A673 (cell line): Measurements from ENCODE around the gene SLC26A4. TPM values are rescaled to one million over a fixed set of nuclear protein-coding genes. Genes with fewer than 3 reads are reported as not detected.

ENCODE experiments used
- BruUV-seq: library from RNA; stranded (reverse); fragments of 400-500 nt; replicated peaks from 2 replicates; lab custom pipeline; 2021; lab: Mats Ljungman, UMichigan
- CTCF ChIA-PET: fragments of 300-600 bp; sonication (Branson Sonifier 250); formaldehyde crosslinking; loops from one replicate; lab custom pipeline; 2022; ENCODE audit warnings: antibody characterized with exemption; lab: Charles Lee
- POLR2A ChIA-PET: fragments of 300-600 bp; sonication (Branson Sonifier 250); formaldehyde crosslinking; loops from one replicate; lab custom pipeline; 2022; ENCODE audit warnings: antibody characterized with exemption; ENCODE audit not compliant: low non-redundant PET; lab: Charles Lee
- DNase-seq: peaks from one replicate; pipeline ENCODE4 v3.0.0-alpha.2; 2015; ENCODE audit warnings: low spot score
- H3K27ac ChIP-seq: fragments of 200-600 bp; sonication (generic); 2 replicates; pipeline ENCODE4 v1.5.1; 2016; ENCODE audit warnings: mixed run types, low read depth, mild to moderate bottlenecking, mixed read lengths, antibody characterized with exemption, low read length; ENCODE audit not compliant: poor library complexity, severe bottlenecking
- H3K27me3 ChIP-seq: fragments of 200-600 bp; sonication (generic); replicated peaks from 2 replicates; pipeline ENCODE4 v1.6.1; 2017; ENCODE audit warnings: mixed run types, low read depth, mild to moderate bottlenecking, mixed read lengths, antibody characterized with exemption, low read length; ENCODE audit not compliant: insufficient read depth, poor library complexity
- H3K36me3 ChIP-seq: fragments of 200-600 bp; sonication (generic); 2 replicates; pipeline ENCODE4 v1.6.1; 2016; ENCODE audit warnings: mixed run types, mild to moderate bottlenecking, mixed read lengths, antibody characterized with exemption, low read length; ENCODE audit not compliant: insufficient read depth, poor library complexity, severe bottlenecking
- H3K4me1 ChIP-seq: fragments of 200-600 bp; sonication (generic); 2 replicates; pipeline ENCODE4 v1.6.1; 2017; ENCODE audit warnings: mixed run types, mild to moderate bottlenecking, mixed read lengths, antibody characterized with exemption, low read length; ENCODE audit not compliant: insufficient read depth, poor library complexity, severe bottlenecking
- H3K4me3 ChIP-seq: fragments of 200-600 bp; sonication (generic); 2 replicates; pipeline ENCODE4 v1.5.1; 2016; ENCODE audit warnings: low read depth, mixed run types, mild to moderate bottlenecking, mixed read lengths, low read length; ENCODE audit not compliant: poor library complexity, severe bottlenecking
- H3K9me3 ChIP-seq: fragments of 200-600 bp; sonication (generic); 2 replicates; pipeline ENCODE4 v1.6.1; 2016; ENCODE audit warnings: mixed run types, low read depth, mild to moderate bottlenecking, mixed read lengths, antibody characterized with exemption, low read length; ENCODE audit not compliant: poor library complexity, severe bottlenecking
- EZH2 ChIP-seq: fragments of 200-600 bp; sonication (generic); IDR thresholded peaks from 2 replicates; pipeline ENCODE4 v1.6.1; 2017; ENCODE audit warnings: borderline replicate concordance, low read depth, mild to moderate bottlenecking, mixed read lengths, antibody characterized with exemption, low read length; ENCODE audit not compliant: poor library complexity, severe bottlenecking
- intact Hi-C: fragments of 100-400 bp; cut with micrococcal nuclease; formaldehyde crosslinking; loops from one replicate; pipeline ENCODE4 v1.10.0; 2022; ENCODE audit not compliant: unreplicated experiment
- total RNA-seq: library from RNA; stranded (reverse); gene quantifications from 2 replicates; pipeline ENCODE4 v1.2.3, GENCODE V29; 2021
- TF ChIP-seq, protein P1 (sequence below): fragments of 300-800, 200-600 bp; sonication (generic); conservative IDR thresholded peaks from 2 replicates; pipeline ENCODE4 v1.5.1; 2017; ENCODE audit warnings: low read depth, mild to moderate bottlenecking, antibody characterized with exemption, low read length, moderate library complexity, mixed read lengths

The SLC26A4 gene
- total RNA-seq, 1 experiment from 2014 or later = not detected

- no peak overlapping the region for H3K4me3 ChIP-seq
- H3K4me1 ChIP-seq = no peaks in the 10 kb centered on the region
- BruUV-seq = no TSS peak
- TF ChIP-seq, protein P1, sequence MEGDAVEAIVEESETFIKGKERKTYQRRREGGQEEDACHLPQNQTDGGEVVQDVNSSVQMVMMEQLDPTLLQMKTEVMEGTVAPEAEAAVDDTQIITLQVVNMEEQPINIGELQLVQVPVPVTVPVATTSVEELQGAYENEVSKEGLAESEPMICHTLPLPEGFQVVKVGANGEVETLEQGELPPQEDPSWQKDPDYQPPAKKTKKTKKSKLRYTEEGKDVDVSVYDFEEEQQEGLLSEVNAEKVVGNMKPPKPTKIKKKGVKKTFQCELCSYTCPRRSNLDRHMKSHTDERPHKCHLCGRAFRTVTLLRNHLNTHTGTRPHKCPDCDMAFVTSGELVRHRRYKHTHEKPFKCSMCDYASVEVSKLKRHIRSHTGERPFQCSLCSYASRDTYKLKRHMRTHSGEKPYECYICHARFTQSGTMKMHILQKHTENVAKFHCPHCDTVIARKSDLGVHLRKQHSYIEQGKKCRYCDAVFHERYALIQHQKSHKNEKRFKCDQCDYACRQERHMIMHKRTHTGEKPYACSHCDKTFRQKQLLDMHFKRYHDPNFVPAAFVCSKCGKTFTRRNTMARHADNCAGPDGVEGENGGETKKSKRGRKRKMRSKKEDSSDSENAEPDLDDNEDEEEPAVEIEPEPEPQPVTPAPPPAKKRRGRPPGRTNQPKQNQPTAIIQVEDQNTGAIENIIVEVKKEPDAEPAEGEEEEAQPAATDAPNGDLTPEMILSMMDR = peak; percentile 80
- no peak for TF ChIP-seq EZH2
- ChIA-PET CTCF (interaction anchor here (1.6 kb wide), 1 partner anchor 262 kb away, joined by 4 read pairs; no protein-coding TSS in a partner anchor), POLR2A (no interaction called here)
- peak; percentile 59 for DNase-seq
- no peaks in the 10 kb centered on the region for H3K36me3 ChIP-seq
- intact Hi-C loops = loop anchor here (1.0 to 10.0 kb wide), 5 partner anchors 140 to 933 kb away; partner anchors contain the start of gene BCAP29
- no peaks in the 10 kb centered on the region for H3K27me3 ChIP-seq
- no peaks in the 10 kb centered on the region for H3K9me3 ChIP-seq
- no peak overlapping the region for H3K27ac ChIP-seq
Observed at GRCh38 chr7:107725138-107725740, 64.6 kb downstream of the SLC26A4 start.

DNA sequence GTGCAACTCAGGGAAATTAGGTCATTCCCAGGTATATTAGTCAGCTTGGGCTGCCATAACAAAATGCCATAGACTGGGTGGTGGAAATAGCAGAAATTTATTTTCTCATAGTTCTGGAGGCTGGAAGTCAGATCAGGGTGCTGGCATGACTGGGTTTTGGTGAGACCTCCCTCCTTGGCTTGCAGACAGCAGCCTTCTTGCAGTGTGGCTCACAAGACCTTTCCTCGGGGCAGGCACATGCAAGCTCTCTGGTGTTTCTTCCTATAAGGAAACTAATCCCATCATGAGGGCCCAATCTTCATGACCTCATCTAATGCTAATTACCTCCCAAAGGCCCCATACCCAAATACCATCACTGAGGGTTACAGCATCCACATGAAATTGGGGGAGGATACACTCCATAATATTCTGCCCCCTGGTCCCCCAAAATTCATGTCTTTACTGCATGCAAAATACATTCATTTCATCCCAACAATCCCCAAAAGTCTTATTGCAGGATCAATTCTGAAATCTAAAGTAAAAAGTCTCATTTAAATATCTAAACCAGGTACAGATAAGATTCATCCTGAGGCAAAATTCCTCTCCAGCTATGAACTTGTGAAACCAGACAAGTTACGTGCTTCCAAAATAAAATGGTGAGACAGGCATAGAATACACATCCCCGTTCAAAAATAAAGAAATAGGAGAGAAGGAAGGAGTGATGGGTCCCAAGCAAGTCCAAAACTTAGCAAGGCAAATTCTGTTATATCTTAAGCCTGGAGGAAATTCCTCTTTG is 65.9 kb downstream of the SLC26A4 start:
- BruUV-seq = no TSS peak
- CTCF ChIA-PET = no interaction called here
- H3K36me3 ChIP-seq = no peaks in the 10 kb centered on the region
- H3K4me3 ChIP-seq = no peak overlapping the region
- H3K27ac ChIP-seq = no peak overlapping the region
- TF ChIP-seq EZH2 = no peak
- TF ChIP-seq, protein P1 = no peak
- H3K27me3 ChIP-seq = no peaks in the 10 kb centered on the region
- H3K9me3 ChIP-seq = no peaks in the 10 kb centered on the region
- DNase-seq = no peak
- POLR2A ChIA-PET = no interaction called here
- no peaks in the 10 kb centered on the region for H3K4me1 ChIP-seq
- intact Hi-C loops = loop anchor here (5.0 to 10.0 kb wide), 3 partner anchors 142 to 934 kb away; partner anchors contain the start of gene BCAP29

DNA sequence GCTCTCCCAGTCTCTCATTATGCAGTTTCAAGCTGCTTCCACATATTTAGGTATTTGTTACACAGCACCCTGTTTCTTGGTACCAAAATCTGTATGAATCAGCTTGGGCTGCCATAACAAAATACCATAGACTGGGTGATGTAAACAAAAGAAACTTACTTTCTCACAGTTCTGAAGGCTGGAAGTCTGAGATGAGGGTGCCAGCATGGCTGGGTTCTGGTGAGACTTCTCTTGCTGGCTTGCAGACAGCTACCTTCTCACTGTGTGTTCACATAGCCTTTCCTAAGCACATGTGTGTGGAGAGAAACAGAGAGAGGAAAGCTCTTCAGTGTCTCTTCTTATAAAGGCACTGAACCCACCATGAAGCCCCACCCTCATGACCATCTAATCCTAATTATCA is 67.6 kb downstream of the SLC26A4 start:
- no peaks in the 10 kb centered on the region for H3K27me3 ChIP-seq
- no TSS peak for BruUV-seq
- H3K4me1 ChIP-seq = no peaks in the 10 kb centered on the region
- DNase-seq = no peak
- ChIA-PET POLR2A (no interaction called here), CTCF (no interaction called here)
- TF ChIP-seq, protein P1 = no peak
- no peak for TF ChIP-seq EZH2
- no peak overlapping the region for H3K27ac ChIP-seq
- no peaks in the 10 kb centered on the region for H3K36me3 ChIP-seq
- intact Hi-C loops = loop anchor here (5.0 to 10.0 kb wide), 3 partner anchors 143 to 936 kb away; partner anchors contain the start of gene BCAP29
- no peaks in the 10 kb centered on the region for H3K9me3 ChIP-seq
- no peak overlapping the region for H3K4me3 ChIP-seq
